CD4-positive, alpha-beta T cell treated with Interleukin-6 for 4 hours (primary cell): Measurements from ENCODE around the gene RAPGEF2.
"Not testable (repeated sequence)": the region's sequence is repeated elsewhere in the genome, so short reads cannot be mapped to it uniquely, and the experiment has no call there.

Source experiments
- DNase-seq: peaks from one replicate; pipeline ENCODE4 v3.0.0-alpha.2; 2020; ENCODE audit warnings: mixed read lengths

The RAPGEF2 gene

DNA sequence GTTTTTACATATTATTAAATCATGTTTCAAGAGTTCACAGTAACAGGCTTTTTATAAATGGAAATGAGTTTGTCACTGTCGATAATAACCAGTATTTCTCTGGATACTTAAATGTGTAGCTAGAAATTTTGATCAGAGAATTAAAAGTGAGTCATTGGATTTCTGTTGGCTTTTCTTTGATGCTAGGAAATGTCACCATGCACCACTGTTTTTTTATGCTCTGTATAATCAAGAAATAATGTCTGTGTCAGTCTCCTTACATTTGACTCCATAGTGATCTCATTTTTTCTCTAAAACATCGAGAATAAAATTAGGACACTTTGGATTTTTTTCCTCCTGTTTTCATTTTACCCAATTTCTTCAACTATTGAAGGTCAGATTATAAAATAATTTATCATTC, 234.2 kb downstream of the RAPGEF2 start:
- DNase-seq, result no peak

DNA sequence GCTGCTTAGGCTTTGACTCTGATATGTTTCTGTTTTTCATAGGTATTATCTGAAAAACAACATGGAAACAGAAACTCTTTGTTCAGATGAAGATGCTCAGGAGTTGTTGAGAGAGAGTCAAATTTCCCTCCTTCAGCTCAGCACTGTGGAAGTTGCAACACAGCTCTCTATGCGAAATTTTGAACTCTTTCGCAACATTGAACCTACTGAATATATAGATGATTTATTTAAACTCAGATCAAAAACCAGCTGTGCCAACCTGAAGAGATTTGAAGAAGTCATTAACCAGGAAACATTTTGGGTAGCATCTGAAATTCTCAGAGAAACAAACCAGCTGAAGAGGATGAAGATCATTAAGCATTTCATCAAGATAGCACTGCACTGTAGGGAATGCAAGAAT, 238.6 kb downstream of the RAPGEF2 start:
- DNase-seq, result no peak

DNA sequence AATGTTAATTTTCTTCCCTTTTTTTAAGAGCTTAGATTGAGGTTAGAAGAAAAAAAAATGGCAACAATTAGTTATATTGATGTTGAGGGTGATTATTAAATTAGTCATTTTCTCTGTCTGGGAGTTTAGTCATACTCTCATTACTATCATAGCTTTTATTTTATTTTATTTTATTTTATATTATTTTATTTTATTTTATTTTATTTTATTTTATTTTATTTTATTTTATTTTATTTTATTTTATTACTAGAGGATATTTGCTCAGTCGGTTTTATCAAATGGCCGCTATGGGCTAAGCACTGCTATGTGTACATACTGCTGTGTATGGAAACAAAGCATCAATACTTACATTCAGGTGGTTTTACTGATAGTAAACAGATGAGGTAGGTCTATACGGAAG, 239.5 kb downstream of the RAPGEF2 start:
- DNase-seq, result no peak

DNA sequence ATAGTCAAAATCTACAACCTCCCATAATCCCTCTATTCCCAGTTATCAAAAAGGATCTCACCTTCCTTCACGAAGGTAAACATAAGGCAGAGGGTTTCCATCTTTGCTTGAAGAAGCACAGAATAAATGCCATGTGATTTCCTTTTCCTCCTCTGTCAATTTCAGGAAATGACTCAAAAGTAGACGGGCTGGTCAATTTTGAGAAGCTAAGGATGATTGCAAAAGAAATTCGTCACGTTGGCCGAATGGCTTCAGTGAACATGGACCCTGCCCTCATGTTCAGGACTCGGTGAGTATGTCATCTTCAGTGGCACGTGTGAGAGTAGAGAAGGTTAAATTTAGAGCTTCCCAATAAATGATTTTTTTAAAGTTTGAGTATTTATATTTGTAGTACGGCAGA, 240.2 kb downstream of the RAPGEF2 start:
- DNase-seq, result no peak

DNA sequence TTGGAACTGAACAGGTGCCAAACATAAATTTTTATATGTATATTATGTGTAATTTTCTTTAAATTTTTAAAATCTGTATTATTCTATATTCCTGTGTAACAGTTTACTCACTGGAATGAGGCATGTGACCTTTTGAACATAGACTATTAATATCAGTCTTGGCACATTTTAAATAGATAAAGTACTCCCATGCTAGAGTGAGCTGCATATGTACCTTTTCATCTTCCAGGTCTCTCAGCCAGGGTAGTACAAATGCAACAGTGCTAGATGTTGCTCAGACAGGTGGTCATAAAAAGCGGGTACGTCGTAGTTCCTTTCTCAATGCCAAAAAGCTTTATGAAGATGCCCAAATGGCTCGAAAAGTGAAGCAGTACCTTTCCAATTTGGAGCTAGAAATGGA, 242.0 kb downstream of the RAPGEF2 start:
- no peak for DNase-seq

DNA sequence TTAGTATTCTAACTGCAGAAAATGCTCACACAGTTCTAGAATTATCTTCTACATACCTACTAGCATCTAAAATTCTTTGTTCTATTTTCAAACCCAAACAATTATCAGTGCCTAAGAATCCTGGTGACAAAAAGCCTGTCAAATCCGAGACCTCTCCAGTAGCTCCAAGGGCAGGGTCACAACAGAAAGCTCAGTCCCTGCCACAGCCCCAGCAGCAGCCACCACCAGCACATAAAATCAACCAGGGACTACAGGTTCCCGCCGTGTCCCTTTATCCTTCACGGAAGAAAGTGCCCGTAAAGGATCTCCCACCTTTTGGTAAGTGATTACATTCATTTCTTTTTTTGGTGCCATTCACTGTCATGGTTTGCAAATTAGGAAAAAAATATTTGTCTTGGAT, 243.8 kb downstream of the RAPGEF2 start:
- DNase-seq, result no peak

DNA sequence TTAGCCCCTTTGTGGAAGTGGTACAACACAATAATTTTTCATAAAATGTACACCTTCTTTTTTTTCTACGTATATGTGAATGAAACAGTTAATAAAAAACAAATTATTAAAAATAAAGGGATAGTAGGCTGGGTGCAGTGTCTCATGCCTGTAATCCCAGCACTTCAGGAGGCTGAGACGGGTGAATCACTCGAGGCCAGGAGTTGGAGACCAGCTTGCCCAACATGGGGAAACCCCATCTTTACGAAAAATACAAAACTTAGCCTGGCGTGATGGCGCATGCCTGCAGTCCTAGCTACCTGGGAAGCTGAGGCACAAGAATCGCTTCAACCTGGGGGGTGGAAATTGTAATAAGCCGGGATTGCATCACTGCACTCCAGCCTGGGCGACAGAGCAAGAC, 244.9 kb downstream of the RAPGEF2 start:
- no peak for DNase-seq

DNA sequence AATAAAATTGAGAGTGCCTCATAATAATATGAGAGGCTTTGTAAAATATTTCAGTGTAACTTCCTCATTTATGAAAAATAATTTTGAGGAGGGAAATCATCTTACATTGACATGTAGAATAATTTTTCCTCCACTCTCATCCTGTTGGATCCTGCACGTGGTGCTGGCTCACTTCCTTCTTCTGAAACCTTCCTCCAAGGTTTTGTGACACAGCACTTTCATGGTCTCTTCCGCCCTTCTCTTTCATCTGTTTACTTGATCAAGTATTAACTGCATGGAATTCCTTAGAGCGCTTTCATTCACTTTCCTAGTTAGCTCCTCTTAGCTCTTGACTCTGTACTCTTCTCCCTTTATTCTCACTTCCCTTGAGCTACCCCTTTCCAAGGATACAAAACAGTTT, 246.5 kb downstream of the RAPGEF2 start:
- no peak for DNase-seq

DNA sequence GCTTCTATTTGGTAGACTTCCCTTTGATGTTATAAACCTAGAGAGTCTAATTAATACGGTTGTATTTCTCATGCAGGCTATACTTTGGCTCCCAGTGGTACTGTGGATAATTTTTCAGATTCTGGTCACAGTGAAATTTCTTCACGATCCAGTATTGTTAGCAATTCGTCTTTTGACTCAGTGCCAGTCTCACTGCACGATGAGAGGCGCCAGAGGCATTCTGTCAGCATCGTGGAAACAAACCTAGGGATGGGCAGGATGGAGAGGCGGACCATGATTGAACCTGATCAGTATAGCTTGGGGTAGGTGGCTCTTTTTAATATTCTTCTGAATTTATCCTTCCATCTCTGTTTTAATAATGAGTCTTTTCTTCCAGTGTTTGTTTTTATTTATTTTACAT, 249.7 kb downstream of the RAPGEF2 start:
- no peak for DNase-seq

DNA sequence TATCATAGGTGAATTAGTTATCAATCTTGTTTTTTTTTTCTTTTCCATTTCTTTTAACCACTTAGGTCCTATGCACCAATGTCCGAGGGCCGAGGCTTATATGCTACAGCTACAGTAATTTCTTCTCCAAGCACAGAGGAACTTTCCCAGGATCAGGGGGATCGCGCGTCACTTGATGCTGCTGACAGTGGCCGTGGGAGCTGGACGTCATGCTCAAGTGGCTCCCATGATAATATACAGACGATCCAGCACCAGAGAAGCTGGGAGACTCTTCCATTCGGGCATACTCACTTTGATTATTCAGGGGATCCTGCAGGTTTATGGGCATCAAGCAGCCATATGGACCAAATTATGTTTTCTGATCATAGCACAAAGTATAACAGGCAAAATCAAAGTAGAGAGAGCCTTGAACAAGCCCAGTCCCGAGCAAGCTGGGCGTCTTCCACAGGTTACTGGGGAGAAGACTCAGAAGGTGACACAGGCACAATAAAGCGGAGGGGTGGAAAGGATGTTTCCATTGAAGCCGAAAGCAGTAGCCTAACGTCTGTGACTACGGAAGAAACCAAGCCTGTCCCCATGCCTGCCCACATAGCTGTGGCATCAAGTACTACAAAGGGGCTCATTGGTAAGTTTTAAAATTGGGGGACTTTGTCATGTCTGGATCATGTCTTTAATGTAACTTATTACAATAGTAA, 250.7 kb downstream of the RAPGEF2 start:
- DNase-seq, result no peak

DNA sequence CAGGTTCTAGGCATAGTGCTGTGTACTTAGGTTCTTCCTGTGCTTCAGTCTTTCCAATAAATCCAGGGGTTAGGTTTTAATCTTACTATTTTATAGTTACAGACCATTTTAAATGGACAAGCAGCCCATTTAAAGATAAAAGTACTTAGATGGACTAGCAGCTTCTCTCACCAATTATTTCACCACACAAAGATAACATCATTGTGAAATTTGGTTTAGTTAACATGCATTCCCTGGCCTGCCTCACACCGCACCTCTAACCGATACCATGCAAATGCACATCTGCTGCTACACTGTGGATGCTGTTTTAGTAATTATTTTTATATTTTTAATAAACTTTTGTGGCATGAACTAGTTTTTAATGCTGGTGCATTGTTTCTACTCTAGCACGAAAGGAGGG, 252.6 kb downstream of the RAPGEF2 start:
- DNase-seq, result no peak

DNA sequence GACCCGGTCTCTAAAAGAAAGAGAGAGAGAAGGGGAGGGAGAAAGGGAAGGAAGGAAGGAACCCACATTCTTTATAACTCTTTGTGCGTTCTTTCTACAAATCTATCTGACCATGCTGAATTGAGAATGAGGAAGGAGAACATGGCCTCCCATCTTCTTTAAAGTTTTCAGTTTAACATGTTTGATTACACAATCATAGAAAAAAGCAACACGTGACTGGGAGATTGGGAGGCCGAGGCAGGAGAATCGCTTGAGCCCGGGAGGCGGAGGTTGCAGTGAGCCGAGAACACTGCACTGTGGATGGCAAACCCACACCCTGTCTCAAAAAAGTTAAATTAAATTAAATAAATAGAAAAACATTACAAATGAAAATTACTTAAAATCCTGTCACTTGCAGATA, 254.5 kb downstream of the RAPGEF2 start:
- DNase-seq, result no peak

DNA sequence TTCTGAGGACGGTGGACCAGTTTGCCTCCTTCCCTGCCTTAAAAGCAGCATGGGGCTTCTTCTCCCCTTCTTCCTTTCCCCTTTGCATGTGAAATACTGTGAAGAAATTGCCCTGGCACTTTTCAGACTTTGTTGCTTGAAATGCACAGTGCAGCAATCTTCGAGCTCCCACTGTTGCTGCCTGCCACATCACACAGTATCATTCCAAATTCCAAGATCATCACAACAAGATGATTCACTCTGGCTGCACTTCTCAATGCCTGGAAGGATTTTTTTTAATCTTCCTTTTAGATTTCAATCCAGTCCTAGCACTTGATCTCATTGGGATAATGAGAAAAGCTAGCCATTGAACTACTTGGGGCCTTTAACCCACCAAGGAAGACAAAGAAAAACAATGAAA, 255.3 kb downstream of the RAPGEF2 start:
- no peak for DNase-seq

DNA sequence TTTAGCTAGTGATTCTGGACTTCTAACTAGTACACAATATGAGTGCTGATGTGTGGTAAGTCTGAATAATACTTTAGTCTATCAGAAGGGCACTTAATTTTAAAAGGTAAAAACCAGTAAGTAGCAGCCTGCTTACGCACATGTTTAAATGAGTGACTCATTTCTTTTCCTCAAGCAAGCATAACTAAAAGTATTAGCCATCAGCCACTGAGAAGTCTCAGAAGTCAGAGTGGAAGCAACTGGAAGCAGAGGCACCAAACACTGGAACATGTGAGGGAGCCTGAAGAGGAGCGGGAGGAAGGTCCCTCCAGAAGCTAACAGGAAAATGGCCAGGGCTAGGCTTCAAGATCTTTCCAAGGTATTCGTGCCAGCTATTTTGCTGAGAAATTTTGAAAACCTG, 257.7 kb downstream of the RAPGEF2 start:
- no peak for DNase-seq

DNA sequence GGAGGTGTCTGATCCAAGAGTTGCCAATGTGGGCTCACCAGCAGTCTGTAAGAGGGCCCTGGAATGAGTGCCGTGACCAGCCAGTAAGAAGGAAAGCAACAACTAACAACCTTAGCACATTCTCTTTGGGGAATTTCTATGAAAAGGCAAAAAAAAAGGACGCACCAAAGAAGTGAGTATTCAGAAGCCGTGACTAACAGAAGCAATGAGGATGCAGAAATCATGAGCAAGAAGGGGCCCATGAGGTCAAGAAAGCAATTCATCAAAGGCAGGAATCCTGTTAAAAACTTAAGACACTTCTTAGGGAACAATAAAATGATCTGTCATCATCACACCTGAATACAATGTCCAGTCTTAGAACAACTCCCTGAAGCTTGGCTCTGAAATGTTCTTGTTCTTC, 260.5 kb downstream of the RAPGEF2 start:
- no peak for DNase-seq

DNA sequence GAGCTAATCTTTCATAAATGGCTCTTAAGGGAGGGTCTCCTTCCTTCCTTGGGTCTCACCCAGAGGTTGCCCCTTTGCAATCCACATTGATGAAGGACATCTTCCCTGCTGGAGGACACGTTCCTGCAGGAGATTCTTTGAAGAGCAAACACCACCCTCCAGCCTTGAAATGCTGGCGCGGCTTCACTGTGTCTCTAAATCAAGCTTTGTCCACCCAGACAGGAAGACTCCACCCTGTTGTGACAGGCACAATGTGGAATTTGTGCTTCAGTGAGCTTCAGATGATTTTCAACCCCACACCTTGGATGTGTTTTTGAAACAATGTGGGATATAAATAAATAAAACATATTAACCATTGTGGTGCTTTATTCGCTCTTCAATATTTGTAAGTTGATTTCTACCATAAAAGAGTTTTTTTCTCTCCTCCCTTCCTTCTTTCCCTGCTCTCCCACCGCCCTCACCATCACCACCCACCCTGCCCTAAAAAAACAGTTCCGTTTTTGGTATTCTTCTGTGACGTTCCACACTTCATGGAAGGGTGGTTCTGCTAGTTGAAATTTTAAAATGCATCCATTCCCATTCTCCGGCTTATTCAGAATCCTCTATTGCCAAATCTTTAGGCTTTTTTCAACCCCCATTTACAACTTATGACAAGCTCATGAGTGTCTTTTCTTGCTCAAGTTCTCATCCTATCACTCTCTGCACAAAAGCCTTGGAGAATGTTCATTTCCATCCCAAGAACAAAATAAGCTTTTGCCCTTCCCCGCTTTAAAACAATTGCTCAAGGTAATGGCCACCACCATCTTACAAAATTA, 264.3 kb downstream of the RAPGEF2 start:
- DNase-seq, result no peak

DNA sequence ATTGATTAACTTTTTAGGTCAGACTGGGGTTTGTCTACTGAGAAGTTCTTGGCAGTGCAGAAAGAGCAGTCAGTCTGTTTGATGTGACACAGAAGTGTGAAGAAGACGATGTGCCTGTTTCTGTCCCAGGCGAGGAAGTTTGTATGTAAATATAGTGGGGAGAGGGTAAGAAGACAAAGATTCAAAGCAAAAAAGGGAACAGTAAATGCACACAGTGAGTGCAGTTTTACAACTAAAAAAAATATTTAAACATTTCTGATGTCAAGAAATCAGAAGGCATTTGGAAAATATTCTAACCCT, 264.9 kb downstream of the RAPGEF2 start:
- DNase-seq, result no peak

DNA sequence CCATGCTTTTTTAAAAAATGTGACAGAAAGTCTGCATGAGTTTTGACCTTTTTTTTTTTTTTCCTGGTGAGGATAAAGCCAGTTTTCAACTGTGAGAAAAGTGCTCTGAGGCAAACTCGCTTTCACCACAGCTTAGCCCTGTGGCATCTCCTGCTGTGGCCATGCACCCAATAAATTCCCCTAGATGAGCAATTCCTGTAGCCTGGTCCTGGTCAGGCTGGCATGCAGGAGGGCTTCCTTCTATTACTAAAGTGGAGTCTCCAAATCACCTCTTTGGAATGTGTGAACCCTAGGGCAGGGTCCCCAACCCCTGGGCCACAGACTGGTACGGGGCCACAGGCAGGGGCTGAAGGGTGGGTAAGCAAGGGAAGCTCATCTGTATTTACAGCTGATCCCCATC, 265.4 kb downstream of the RAPGEF2 start:
- DNase-seq, result no peak

DNA sequence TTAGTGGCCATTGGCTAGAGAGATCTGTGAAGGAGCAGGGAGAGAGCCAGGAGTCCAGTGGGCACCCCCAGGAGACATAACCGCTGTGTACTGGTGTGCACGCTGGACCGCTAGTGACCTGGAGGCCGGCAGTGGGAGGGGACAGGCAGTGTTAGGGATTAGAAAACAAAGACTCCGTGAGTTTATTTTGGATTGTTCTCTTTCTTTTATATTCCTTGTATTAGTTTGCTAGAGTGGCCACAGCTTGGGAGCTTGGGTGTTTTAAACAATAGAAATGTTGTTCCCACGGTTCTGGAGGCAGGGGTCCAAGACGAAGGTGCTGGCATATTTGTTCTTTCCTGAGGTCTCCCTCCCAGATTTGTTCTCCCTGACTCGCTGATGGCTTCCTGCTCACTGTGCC, 266.4 kb downstream of the RAPGEF2 start:
- DNase-seq, result no peak

DNA sequence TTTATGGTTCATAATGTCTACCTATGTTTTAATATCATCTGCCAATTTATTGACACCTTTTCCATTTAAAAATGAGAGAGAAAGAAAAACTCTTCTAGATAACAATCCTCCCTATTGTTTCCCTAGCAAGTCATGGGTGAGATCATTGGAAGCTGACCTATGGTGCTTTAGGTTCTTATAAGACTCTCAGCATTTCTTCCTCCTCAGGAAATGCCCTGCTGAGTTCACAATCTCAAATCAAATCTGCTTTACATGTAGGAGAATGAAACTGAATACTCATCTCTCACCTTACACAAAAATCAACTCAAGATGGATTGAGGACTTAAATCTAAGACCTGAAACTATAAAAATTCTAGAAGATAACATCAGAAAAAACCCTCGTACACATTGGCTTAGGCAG, 267.4 kb downstream of the RAPGEF2 start:
- no peak for DNase-seq

DNA sequence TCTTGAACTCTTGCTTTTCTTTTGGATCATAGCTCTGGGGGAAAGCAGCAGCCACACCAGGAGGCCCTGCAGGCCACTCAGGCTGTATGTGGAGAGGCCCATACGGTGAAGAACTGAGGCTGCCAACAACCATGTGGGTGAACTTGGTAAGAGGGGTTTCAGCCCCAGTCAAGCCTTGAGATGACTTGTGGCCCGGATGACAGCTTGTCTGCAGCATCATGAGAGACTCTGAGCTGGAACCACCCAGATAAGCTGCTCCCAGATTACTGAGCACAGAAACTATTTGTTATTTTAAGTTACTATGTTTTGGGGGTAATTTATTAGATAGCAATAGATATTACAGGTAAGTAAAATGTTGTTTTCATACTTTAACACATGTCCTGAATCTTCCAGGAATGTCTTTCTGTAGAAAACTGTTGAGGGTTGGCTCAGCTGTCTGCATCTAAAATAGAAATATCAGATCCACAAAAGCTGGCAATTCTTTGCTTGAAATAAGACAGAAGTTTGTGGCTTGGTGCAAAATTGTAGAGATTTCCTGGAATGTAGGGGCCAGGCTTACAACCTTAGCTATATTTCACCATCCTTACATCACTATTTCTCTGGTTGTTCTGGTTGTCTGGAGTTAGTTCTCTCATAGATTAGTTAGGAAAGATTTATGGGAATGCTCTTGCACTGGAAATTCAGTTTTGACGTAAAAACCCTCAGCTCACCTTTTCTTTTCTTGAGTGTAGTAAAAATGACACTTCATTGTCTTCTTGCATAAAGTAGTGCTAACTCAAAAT, 272.1 kb downstream of the RAPGEF2 start:
- no peak for DNase-seq

DNA sequence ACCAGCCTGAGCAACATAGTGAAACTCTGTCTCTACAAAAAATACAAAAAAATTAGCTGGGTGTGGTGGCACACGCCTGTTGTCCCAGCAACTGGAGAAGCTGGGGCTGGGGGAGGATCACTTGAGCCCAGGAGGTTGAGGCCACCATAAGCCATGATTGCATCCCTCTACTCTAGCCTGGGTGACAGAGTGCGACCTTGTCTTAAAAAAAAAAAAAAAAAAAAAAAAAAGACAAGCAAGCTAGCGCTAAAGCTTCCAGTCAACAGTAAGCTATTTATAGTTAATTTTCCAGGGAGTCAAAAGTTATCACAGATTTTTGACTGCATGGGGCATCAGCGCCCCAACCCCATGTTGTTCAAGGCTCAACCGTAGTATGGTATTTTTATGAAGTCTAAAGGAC, 273.4 kb downstream of the RAPGEF2 start:
- no peak for DNase-seq

DNA sequence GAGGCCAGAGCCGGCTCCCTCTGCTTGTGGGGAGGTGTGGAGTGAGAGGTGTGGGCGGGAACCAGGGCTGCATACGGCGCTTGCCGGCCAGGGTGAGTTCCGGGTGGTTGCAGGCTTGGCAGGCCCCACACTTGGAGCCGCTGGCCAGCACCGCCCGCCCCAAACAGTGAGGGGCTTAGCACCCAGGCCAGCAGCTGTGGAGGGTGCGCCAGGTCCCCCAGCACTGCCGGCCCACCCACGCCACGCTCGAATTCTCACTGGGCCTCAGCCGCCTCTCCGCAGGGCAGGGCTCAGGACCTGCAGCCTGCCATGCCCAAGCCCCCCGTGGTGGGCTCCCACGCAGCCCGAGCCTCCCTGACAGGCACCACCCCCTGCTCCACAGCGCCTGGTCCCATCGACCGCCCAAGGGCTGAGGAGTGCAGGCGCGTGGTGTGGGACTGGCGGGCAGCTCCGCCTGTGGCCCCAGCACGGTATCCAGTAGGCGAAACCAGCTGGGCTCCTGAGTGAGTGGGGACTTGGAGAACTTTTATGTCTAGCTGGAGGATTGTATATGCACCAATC, 275.3 kb downstream of the RAPGEF2 start:
- no peak for DNase-seq

DNA sequence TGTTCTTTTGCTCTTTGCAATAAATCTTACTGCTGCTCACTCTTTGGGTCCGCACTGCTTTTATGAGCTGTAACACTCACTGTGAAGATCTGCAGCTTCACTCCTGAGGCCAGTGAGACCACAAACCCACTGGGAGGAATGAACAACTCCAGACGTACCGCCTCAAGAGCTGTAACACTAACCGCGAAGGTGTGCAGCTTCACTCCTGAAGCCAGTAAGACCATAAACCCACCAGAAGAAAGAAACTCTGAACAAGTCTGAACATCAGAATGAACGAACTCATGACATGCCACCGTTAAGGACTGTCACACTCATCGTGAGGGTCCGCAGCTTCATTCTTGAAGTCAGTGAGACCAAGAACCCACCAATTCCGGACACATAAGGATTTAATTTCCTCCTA, 276.2 kb downstream of the RAPGEF2 start:
- DNase-seq, result not testable (repeated sequence)
